ENCODE data around the gene FMOD. TPM values are rescaled to one million over a fixed set of nuclear protein-coding genes. Genes with fewer than 3 reads are reported as not detected.

FMOD gene
- total and polyA plus RNA-seq, 2 donors (not counting 3 experiments of a cell fraction or from before 2014, with no cell fraction given): 0.11 to 0.12 TPM

DNA sequence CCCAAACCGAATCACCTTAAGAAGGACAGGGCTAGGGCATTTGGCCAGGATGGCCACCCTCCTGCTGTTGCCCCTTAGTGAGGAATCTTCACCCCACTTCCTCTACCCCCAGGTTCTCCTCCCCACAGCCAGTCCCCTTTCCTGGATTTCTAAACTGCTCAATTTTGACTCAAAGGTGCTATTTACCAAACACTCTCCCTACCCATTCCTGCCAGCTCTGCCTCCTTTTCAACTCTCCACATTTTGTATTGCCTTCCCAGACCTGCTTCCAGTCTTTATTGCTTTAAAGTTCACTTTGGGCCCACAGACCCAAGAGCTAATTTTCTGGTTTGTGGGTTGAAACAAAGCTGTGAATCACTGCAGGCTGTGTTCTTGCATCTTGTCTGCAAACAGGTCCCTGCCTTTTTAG is 42.0 kb downstream of the FMOD start:
- H3K27ac ChIP-seq (ENCODE audit: insufficient read depth, low read depth, low read length): no peak overlapping the region
- FAIRE-seq (no peak), DNase-seq (ENCODE audit: low read depth, low spot score) (no peak)
- H3K4me2 ChIP-seq (ENCODE audit: insufficient read depth, low read length): no peak overlapping the region
- peaks cover 6% of the 10 kb centered on the region for H3K79me2 ChIP-seq (ENCODE audit: control insufficient read depth, insufficient read depth, low read length)
- H3K9me1 ChIP-seq (replicated peaks; ENCODE audit: control insufficient read depth, extremely low read depth, insufficient read depth, low read length): no peaks in the 10 kb centered on the region
- peaks cover 5% of the 10 kb centered on the region for H4K20me1 ChIP-seq (replicated peaks; ENCODE audit: control insufficient read depth, extremely low read depth, insufficient read depth, low read length)
- H3K36me3 ChIP-seq (ENCODE audit: control insufficient read depth in 2 of 2, extremely low read depth in 1 of 2, insufficient read depth in 2 of 2, low read length in 2 of 2): peaks cover 2 to 12% of the 10 kb centered on the region in 2 experiments
- H3K9ac ChIP-seq (replicated peaks; ENCODE audit: extremely low read depth, insufficient read depth, low read length): no peak overlapping the region
- peaks cover 19% of the 10 kb centered on the region for H3K4me1 ChIP-seq (ENCODE audit: control insufficient read depth, extremely low read depth, insufficient read depth, low read length)
- POLR2A ChIA-PET: interaction anchor here (4.9 kb wide), 1 partner anchor 15 kb away, joined by 115 read pairs; no protein-coding TSS in a partner anchor
- no TSS peak for BruUV-seq (replicated peaks)
- no peak overlapping the region for H3K4me3 ChIP-seq (replicated peaks in 1 of 3; ENCODE audit: insufficient read depth in 1 of 3, low read depth in 1 of 3, low read length in 3 of 3)
- dilution Hi-C loops (cut with MboI; ENCODE audit: extremely low pct_ligation_motif_present, low sequenced_read_pairs): no loop called here
- no peak for TF ChIP-seq FOS (IDR thresholded peaks at IDR 0.05; ENCODE audit: borderline replicate concordance, insufficient read depth, low read length)
- no peak for TF ChIP-seq EZH2 (IDR thresholded peaks at IDR 0.05; ENCODE audit: borderline replicate concordance, low read depth, low read length, severe bottlenecking)
- TF ChIP-seq JUN (IDR thresholded peaks at IDR 0.05; ENCODE audit: borderline replicate concordance, insufficient read depth, insufficient read length, low read depth): no peak
- TF ChIP-seq POLR2AphosphoS5 (IDR thresholded peaks at IDR 0.05; ENCODE audit: insufficient read depth, low read depth, low read length): no peak
- TF ChIP-seq GATA2 (IDR thresholded peaks at IDR 0.05; ENCODE audit: insufficient read depth, insufficient read length, low read depth, low read length): no peak
- TF ChIP-seq POLR2A (IDR thresholded peaks at IDR 0.05; ENCODE audit: low read depth, low read length): no peak
- TF ChIP-seq, protein P1, sequence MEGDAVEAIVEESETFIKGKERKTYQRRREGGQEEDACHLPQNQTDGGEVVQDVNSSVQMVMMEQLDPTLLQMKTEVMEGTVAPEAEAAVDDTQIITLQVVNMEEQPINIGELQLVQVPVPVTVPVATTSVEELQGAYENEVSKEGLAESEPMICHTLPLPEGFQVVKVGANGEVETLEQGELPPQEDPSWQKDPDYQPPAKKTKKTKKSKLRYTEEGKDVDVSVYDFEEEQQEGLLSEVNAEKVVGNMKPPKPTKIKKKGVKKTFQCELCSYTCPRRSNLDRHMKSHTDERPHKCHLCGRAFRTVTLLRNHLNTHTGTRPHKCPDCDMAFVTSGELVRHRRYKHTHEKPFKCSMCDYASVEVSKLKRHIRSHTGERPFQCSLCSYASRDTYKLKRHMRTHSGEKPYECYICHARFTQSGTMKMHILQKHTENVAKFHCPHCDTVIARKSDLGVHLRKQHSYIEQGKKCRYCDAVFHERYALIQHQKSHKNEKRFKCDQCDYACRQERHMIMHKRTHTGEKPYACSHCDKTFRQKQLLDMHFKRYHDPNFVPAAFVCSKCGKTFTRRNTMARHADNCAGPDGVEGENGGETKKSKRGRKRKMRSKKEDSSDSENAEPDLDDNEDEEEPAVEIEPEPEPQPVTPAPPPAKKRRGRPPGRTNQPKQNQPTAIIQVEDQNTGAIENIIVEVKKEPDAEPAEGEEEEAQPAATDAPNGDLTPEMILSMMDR (IDR thresholded peaks at IDR 0.05; ENCODE audit: extremely low read depth in 1 of 2, insufficient read depth in 1 of 2, low read depth in 1 of 2, low read length in 2 of 2): no peak
- TF ChIP-seq MYC (IDR thresholded peaks at IDR 0.05; ENCODE audit: low read depth, low read length): no peak
- intact Hi-C loops (cut with micrococcal nuclease): no loop called here
- CTCF ChIA-PET: interaction anchor here (0.9 to 7.8 kb wide), 6 partner anchors 12 to 40 kb away, joined by 3 to 88 read pairs (median 26); no protein-coding TSS in a partner anchor
- no peak overlapping the region for H2AFZ ChIP-seq (ENCODE audit: low read depth, low read length)
- H3K9me3 ChIP-seq (replicated peaks; ENCODE audit: control insufficient read depth, insufficient read depth, low read length): no peaks in the 10 kb centered on the region
- H3K27me3 ChIP-seq (ENCODE audit: control insufficient read depth in 2 of 2, insufficient read depth in 2 of 2, low read length in 2 of 2): no peaks in the 10 kb centered on the region
